ENCODE results near the gene ZNF416.
A peak's percentile ranks its signal among the peaks of the same experiment; 100 is the strongest.

GRCh38 chr19:57613941-57614743 is 35.4 kb upstream of the ZNF416 start, which contains the start of gene ZNF134:
- TF ChIP-seq CTCF (IDR thresholded peaks at IDR 0.05; ENCODE audit: control extremely low read depth in 1 of 3, insufficient read depth in 1 of 3, low read depth in 1 of 3, low read length in 3 of 3) (no peak), GTF2F1 (IDR thresholded peaks at IDR 0.05; ENCODE audit: borderline replicate concordance, low read depth, low read length) (no peak), SIN3A (conservative IDR thresholded peaks at IDR 0.05 in 1 of 2, IDR thresholded peaks at IDR 0.05 in 1 of 2; ENCODE audit: low read depth in 1 of 2, low read length in 2 of 2) (peak; percentile 65 to 82; a peak in 2 of 4 replicates), MAX (IDR thresholded peaks at IDR 0.05) (peak; percentile 55), HDAC6 (IDR thresholded peaks at IDR 0.05; ENCODE audit: low read depth, low read length) (no peak)
